SW480 (cell line): Measurements from ENCODE around the gene ALAD.
"Not testable (repeated sequence)": the region's sequence is repeated elsewhere in the genome, so short reads cannot be mapped to it uniquely, and the experiment has no call there.

ENCODE experiments used
- DNase-seq: peaks from one replicate; pipeline ENCODE4 v3.0.0-alpha.2; 2016; ENCODE audit warnings: low spot score

ALAD gene

GRCh38 chr9:113398796-113399195, 2.3 kb downstream of the ALAD start:
- peak; percentile 77 for DNase-seq

DNA sequence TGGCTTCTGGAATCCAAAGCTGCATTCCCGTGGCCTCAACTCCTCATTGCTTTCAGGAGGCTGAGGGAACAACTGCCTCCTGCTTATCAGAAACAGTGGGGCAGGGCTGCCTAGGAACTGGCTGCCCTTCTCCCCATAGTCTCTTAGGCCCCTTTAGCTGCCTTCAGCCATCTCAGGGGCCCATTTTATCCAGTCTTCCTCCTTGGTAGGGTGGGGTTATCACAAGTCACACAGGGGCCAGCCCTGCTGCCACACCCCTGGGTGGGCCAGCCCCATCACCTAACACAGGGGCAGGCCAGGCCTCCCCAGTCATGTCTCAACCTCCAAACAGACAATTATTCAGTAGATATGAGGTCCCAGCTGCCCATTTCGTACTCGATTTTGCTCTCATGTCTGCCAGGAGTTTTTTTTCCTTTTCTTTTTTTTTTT, 3.9 kb downstream of the ALAD start:
- DNase-seq: no peak

DNA sequence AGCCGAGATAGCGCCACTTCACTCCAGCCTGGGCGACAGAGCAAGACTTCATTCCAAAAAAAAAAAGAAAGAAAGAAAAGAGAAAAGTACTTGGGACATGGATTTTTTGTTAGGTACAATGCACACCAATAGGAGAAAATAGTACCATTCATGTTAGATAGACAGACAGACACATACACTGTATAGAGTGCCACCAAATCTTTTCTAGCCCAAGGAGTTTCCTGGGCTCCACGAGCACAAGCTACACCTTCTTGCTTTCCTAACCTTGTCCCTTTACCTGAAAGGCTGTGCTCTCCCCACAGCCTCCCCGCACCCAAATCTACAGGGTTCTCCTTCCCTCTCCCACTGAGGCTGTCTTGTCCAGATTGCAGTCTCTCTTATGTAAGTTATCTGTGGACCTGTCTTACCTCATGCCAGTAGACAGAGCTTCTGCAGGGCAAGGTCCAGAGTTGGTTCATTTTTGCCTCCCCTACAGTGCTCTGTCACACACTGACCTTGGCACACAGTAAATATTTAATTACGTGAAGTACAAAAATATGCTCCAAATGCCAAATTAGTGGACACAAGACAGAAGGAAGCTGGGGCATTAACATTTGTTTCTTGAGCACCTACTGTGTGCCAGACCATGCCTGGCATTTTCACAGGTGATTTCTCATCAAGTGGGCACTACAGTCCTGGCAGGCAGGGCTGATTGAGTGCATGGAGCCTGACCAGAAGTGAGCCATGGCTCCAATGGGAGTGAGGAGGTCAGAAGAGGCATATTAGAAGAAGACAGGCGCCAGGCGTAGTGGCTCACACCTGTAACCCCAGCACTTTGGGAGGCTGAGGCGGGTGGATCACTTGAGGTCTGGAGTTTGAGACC, 5.9 kb downstream of the ALAD start:
- DNase-seq: no peak

DNA sequence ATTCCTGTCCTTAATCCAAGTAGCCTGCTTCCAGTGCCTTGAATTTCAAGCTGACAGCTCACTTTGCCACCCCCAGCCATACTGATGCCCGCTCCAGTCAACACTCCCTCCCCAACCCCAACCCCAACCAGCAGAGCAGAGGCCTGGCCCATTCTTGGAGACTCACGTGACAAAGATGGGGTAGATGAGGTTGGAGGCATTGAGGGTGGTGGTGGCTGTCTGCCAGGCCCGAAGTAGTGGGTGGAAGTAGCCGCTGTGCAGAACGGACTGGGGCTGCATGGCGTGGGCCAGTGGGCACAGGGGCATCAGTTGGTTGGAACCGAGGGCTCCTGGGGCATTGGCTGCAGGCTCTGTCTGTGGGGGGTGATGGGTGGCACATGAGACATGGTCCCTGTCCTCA, 7.8 kb downstream of the ALAD start:
- DNase-seq: no peak

- no peak for DNase-seq
These were observed 9.2 kb downstream of the ALAD start for GRCh38 chr9:113391917-113392316.

DNA sequence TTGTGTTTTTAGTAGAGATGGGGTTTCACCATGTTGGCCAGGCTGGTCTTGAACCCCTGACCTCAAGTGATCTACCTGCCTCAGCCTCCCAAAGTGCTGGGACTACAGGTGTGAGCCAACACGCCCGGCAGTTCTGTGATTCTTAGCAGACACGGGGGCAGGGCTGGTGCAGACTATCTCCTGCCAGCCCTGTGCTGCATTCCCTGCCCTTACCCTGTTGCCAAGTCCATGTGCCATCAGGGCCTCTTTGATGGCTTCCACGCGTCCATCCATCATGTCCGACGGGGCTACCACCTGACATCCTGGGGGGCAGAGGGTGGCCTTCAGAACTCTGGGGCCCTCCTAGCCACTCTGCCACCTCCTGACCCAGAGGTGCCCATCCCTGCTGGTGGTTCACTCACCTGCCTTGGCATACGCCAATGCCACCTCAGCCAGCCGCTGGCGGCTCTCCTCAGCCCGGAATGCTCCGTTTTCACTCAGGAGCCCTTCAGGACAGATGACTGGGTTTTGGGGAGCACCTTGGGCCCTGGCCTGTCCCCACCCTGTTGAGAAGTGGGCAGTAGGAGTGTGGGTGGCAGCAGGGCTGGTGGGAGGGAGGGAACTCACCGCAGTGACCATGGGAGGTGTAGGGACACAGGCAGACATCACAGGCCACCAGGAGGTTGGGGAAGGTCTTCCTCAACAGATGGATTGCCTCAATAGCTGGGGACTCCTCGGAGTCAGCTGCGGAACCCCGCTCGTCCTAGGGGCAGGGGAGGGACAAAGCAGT, 10.7 kb downstream of the ALAD start:
- no peak for DNase-seq

DNA sequence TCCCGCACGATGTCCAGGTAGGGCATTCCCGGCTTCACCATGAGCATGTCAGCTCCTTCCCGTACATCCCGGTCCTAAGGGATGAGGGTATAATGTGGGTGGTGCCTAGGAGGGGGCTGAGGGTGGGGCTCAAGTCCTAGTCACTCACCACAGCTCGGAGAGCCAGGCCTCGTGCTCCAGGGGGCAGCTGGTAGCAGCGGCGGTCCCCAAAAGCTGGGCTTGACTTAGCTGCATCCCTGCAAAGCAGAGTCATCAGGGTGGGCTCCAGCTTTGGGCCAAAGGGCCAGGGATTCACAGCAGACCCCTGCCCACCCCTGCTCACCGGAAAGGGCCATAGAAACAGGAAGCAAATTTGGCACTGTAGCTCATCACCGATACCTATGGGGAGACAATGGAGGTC, 11.6 kb downstream of the ALAD start:
- DNase-seq: no peak

DNA sequence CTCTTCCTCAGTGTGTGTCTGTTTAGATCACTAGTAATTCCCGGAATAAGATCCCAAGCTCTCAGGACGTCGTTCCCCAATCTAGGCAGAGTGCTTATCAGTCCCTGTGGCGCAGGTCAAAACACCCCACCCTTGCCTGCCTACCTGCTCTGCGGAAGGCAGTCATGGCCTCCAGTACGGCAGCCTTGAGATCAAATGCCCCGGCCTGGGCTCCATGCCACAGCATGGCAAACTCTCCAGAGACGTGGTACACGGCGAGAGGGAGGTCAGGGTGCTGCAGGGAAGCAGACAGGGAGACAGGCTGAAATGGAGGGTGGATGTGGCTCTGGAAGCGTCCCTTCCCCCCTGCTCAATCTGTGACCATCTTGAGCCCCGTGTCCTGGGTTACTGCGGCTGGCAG, 12.3 kb downstream of the ALAD start:
- DNase-seq: no peak

GRCh38 chr9:113387560-113388230, 13.4 kb downstream of the ALAD start:
- DNase-seq: peak; percentile 35

DNA sequence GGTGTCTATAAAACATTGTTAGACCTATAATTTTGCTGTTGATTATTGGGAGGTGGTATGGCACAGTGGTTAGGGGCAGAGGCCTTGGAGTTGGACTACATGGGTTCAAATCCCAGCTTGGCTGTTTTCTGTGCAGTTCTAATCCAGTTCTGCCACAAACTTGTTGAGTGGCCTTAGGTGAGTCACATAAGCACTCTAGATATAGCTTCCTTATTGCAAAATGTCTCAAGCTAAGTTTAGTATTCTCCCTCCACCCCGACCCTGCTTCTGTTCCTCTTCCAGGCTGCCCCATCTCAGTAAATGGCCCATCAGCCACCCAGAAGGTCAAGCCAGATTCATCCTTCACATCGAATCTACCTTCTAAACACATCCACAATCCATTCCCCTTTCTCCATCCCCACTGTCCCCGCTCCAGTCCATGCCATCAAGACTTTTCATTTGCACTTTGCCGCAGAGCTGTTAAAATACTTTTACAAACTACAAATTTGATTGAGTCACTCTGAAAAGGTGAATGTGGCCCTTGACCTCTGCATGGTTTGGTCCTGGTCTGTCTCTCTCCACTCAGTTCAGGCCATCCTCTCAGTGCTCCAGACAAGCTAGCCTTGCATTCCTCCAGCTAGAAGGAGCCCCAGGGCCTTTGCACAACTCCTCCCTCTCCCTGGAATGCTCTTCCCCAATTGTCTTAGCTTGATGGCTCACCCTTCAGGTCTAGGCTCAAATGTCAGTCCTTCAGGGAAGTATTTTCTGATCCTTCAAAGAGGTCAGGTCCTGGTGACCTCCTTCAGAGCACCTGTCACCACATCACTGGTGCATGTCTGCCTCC, 14.3 kb downstream of the ALAD start:
- DNase-seq: no peak

- no peak for DNase-seq
These were observed 19.1 kb downstream of the ALAD start for GRCh38 chr9:113381909-113382411.

GRCh38 chr9:113381441-113381840, 19.6 kb downstream of the ALAD start:
- not testable (repeated sequence) for DNase-seq

GRCh38 chr9:113380869-113381378, 20.2 kb downstream of the ALAD start:
- DNase-seq: no peak

- DNase-seq: not testable (repeated sequence)
These were observed 21.3 kb downstream of the ALAD start for GRCh38 chr9:113379829-113380210.

GRCh38 chr9:113379094-113379828, 21.8 kb downstream of the ALAD start:
- not testable (repeated sequence) for DNase-seq

- DNase-seq: peak; percentile 79
These were observed 24.2 kb downstream of the ALAD start, which contains the start of gene HDHD3 for GRCh38 chr9:113376634-113377567. HDHD3 (minus strand) TSS chr9:113376986; CDS start chr9:113374354, 2,632 bp downstream.

DNA sequence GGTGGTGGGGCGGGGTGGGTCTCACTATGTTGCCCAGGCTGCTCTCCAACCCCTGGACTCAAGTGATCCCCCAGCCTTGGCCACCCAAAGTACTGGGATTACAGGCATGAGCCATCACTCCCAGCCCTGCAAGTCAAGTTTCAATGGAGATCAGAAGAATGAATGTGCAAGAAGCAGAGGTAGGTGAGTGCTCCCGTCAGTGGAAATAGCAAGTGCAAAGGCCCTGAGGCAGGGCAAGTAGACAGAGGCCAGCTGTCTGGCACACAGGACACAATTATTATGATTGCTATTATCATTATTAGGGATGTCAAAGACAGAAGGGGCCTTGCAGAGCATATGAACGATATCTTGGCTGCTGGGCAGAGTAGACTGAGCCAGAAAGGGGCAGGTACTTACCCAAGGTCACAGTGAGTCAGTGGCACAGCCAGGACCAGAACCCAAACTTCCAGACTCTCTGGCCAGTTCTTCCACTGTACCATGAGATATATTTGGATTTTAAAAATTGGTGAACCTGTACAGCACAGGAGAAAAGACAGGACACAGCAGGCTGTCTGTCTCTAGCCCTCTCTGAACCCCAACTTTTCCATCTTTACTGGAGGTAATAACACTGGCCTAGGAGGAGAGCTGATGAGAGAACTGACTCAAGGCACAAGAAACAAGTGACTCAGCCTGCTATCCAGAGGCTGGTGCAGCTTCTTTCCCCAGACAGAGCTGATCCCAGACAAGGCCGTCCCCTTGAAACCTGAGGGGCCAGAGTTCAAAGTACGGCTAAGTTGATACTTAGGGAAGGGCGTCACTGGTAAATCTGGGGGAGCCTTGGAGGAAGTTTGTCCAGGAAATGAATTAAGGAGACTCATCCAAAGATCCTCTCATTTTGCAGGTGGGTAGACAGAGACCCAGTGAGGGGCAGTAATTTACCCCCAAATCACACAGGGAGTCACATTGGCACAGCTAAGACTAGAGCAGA, 25.7 kb downstream of the ALAD start:
- DNase-seq: no peak
